GF-D8 (cell line): Measurements from ENCODE around the gene RDH11.

ENCODE experiments used
- DNase-seq: peaks from one replicate; lab custom pipeline; 2025; lab: John Stamatoyannopoulos, UW

Gene RDH11

GRCh38 chr14:67650151-67650550, 45.4 kb downstream of the RDH11 start:
- no peak for DNase-seq

- no peak for DNase-seq
Measured at GRCh38 chr14:67646131-67646530, 49.4 kb downstream of the RDH11 start.

GRCh38 chr14:67645414-67645813, 50.1 kb downstream of the RDH11 start:
- no peak for DNase-seq

GRCh38 chr14:67644428-67644827, 51.1 kb downstream of the RDH11 start:
- DNase-seq, result no peak

GRCh38 chr14:67643713-67644112, 51.9 kb downstream of the RDH11 start:
- no peak for DNase-seq

- no peak for DNase-seq
Measured at GRCh38 chr14:67641902-67642749, 53.4 kb downstream of the RDH11 start.

GRCh38 chr14:67641480-67641879, 54.1 kb downstream of the RDH11 start:
- no peak for DNase-seq

- DNase-seq, result no peak
Measured at GRCh38 chr14:67638642-67639041, 56.9 kb downstream of the RDH11 start.

GRCh38 chr14:67636361-67636919, 59.1 kb downstream of the RDH11 start:
- DNase-seq, result no peak

- no peak for DNase-seq
Measured at GRCh38 chr14:67633451-67634147, 62.0 kb downstream of the RDH11 start.

- no peak for DNase-seq
Measured at GRCh38 chr14:67630938-67631337, 64.6 kb downstream of the RDH11 start.

GRCh38 chr14:67630186-67630585, 65.4 kb downstream of the RDH11 start:
- DNase-seq, result no peak

GRCh38 chr14:67627519-67627918, 68.0 kb downstream of the RDH11 start:
- DNase-seq, result no peak
